IMR-90 (cell line): Measurements from ENCODE around the gene TMEM86B. TPM values are rescaled to one million over a fixed set of nuclear protein-coding genes. Genes with fewer than 3 reads are reported as not detected.

Experiments used
- ATAC-seq: fragments of 200-7000 bp; cut with Tn5 transposase; 2 replicates; pipeline ENCODE4 v1.9.1; 2020; ENCODE audit warnings: low read depth, mild to moderate bottlenecking, moderate library complexity
- BruUV-seq: library from RNA; stranded (reverse); fragments of 400-500 nt; replicated peaks from 2 replicates; lab custom pipeline; 2021; lab: Mats Ljungman, UMichigan
- CTCF ChIA-PET: fragments of 300-600 bp; formaldehyde crosslinking; extraction: SDS; loops from one replicate; lab custom pipeline; 2021; ENCODE audit warnings: antibody characterized with exemption; lab: Yijun Ruan, JAX
- POLR2A ChIA-PET: fragments of 300-600 bp; sonication (Branson Sonifier 250); formaldehyde crosslinking; loops from one replicate; lab custom pipeline; 2022; ENCODE audit warnings: antibody characterized with exemption; ENCODE audit not compliant: unreplicated experiment; lab: Charles Lee
- DNase-seq: peaks from one replicate; pipeline ENCODE4 v3.0.0; 2013
- H2AFZ ChIP-seq: replicated peaks from 2 replicates; pipeline ENCODE3; 2013; ENCODE audit warnings: low read length, mild to moderate bottlenecking; ENCODE audit not compliant: poor library complexity
- H2AK5ac ChIP-seq: 2 replicates; pipeline ENCODE4 v1.6.1; 2013; ENCODE audit warnings: low read depth, low read length, inconsistent platforms
- H2AK9ac ChIP-seq: replicated peaks from 2 replicates; pipeline ENCODE3; 2013; ENCODE audit warnings: mild to moderate bottlenecking, low read depth, low read length, moderate library complexity; ENCODE audit not compliant: poor library complexity
- H2BK120ac ChIP-seq: 2 replicates; pipeline ENCODE4 v1.6.1; 2013; ENCODE audit warnings: low read depth, low read length, inconsistent platforms
- H2BK15ac ChIP-seq: 3 replicates; pipeline ENCODE4 v1.6.1; 2013; ENCODE audit warnings: low read depth, low read length, inconsistent platforms
- H2BK20ac ChIP-seq: 2 replicates; pipeline ENCODE4 v1.6.1; 2013; ENCODE audit warnings: low read depth, mild to moderate bottlenecking, inconsistent platforms, low read length, moderate library complexity
- H2BK5ac ChIP-seq: 2 replicates; pipeline ENCODE4 v1.6.1; 2013; ENCODE audit warnings: mild to moderate bottlenecking, low read depth, low read length, inconsistent platforms; ENCODE audit not compliant: poor library complexity, severe bottlenecking
- H3K14ac ChIP-seq: replicated peaks from 2 replicates; pipeline ENCODE4 v1.6.1; 2013; ENCODE audit warnings: low read depth, low read length, inconsistent platforms
- H3K18ac ChIP-seq: 2 replicates; pipeline ENCODE4 v1.6.1; 2013; ENCODE audit warnings: low read depth, low read length, control low read depth
- H3K23ac ChIP-seq: 2 replicates; pipeline ENCODE4 v1.6.1; 2013; ENCODE audit warnings: low read depth, low read length, inconsistent platforms
- H3K27ac ChIP-seq: 2 replicates; pipeline ENCODE4 v1.5.1; 2013; ENCODE audit warnings: mild to moderate bottlenecking, control low read depth, low read length; ENCODE audit not compliant: insufficient read depth
- H3K27me3 ChIP-seq: 2 replicates; pipeline ENCODE4 v1.6.1; 2013; ENCODE audit warnings: low read length; ENCODE audit not compliant: control insufficient read depth, insufficient read depth
- H3K36me3 ChIP-seq: 2 replicates; pipeline ENCODE4 v1.6.1; 2013; ENCODE audit warnings: low read length, mixed read lengths; ENCODE audit not compliant: control insufficient read depth, insufficient read depth
- H3K4ac ChIP-seq: 2 replicates; pipeline ENCODE4 v1.6.1; 2013; ENCODE audit warnings: low read depth, low read length, inconsistent platforms
- H3K4me1 ChIP-seq: 2 replicates; pipeline ENCODE4 v1.6.1; 2013; ENCODE audit warnings: low read length, mixed read lengths; ENCODE audit not compliant: control insufficient read depth, insufficient read depth
- H3K4me2 ChIP-seq: 2 replicates; pipeline ENCODE4 v1.6.1; 2013; ENCODE audit warnings: low read depth, mild to moderate bottlenecking, control low read depth, low read length, moderate library complexity
- H3K4me3 ChIP-seq: 2 replicates; pipeline ENCODE4 v1.5.1; 2013; ENCODE audit warnings: low read depth, mild to moderate bottlenecking, control low read depth, low read length, moderate library complexity; ENCODE audit not compliant: insufficient read depth
- H3K56ac ChIP-seq: 2 replicates; pipeline ENCODE4 v1.6.1; 2013; ENCODE audit warnings: low read length, inconsistent platforms; ENCODE audit not compliant: insufficient read depth; ENCODE audit errors: extremely low read depth
- H3K79me1 ChIP-seq, 2 experiments: 2 replicates each; pipeline ENCODE4 v1.6.1; 2013; ENCODE audit warnings: low read length in 2 of 2, inconsistent platforms in 1 of 2, low read depth in 1 of 2
- H3K9ac ChIP-seq: 2 replicates; pipeline ENCODE4 v1.6.1; 2013; ENCODE audit warnings: low read depth, low read length, control low read depth
- H3K9me1 ChIP-seq: 2 replicates; pipeline ENCODE4 v1.6.1; 2013; ENCODE audit warnings: low read length, inconsistent platforms; ENCODE audit not compliant: insufficient read depth
- H3K9me3 ChIP-seq: 2 replicates; pipeline ENCODE4 v1.6.1; 2013; ENCODE audit warnings: low read length; ENCODE audit not compliant: control insufficient read depth, insufficient read depth
- H4K20me1 ChIP-seq: 2 replicates; pipeline ENCODE4 v1.6.1; 2013; ENCODE audit warnings: low read length, inconsistent platforms; ENCODE audit not compliant: insufficient read depth
- H4K5ac ChIP-seq: 2 replicates; pipeline ENCODE4 v1.6.1; 2013; ENCODE audit warnings: mild to moderate bottlenecking, low read depth, low read length, control low read depth
- H4K8ac ChIP-seq, 2 experiments: 2 replicates each; pipeline ENCODE4 v1.6.1; 2013; ENCODE audit warnings: low read depth in 2 of 2, low read length in 2 of 2, control low read depth in 1 of 2, inconsistent platforms in 1 of 2
- H4K91ac ChIP-seq: 2 replicates; pipeline ENCODE4 v1.6.1; 2013; ENCODE audit warnings: low read depth, low read length, inconsistent platforms; ENCODE audit not compliant: insufficient read depth
- BHLHE40 ChIP-seq: fragments of 150-350 bp; IDR thresholded peaks from 2 replicates; pipeline ENCODE4 v1.6.1; 2016; ENCODE audit warnings: mild to moderate bottlenecking, low read depth, low read length
- CEBPB ChIP-seq: IDR thresholded peaks from 2 replicates; pipeline ENCODE4 v1.6.1; 2012; ENCODE audit warnings: low read depth, low read length, improper control_type of control experiment
- CHD1 ChIP-seq: IDR thresholded peaks from 2 replicates; pipeline ENCODE4 v1.6.1; 2012; ENCODE audit warnings: low read depth, low read length, improper control_type of control experiment
- FOS ChIP-seq: fragments of 150-350 bp; IDR thresholded peaks from 2 replicates; pipeline ENCODE4 v1.6.1; 2016; ENCODE audit warnings: low read depth, low read length
- MAFK ChIP-seq: IDR thresholded peaks from 2 replicates; pipeline ENCODE4 v1.6.1; 2012; ENCODE audit warnings: low read depth, low read length, improper control_type of control experiment
- MAZ ChIP-seq: IDR thresholded peaks from 2 replicates; pipeline ENCODE4 v1.6.1; 2012; ENCODE audit warnings: low read depth, mild to moderate bottlenecking, low read length, improper control_type of control experiment, moderate library complexity, borderline replicate concordance
- MXI1 ChIP-seq: IDR thresholded peaks from 2 replicates; pipeline ENCODE4 v1.6.1; 2012; ENCODE audit warnings: low read depth, mild to moderate bottlenecking, low read length, moderate library complexity, borderline replicate concordance
- NFE2L2 ChIP-seq: fragments of 150-350 bp; IDR thresholded peaks from 2 replicates; pipeline ENCODE4 v1.6.1; 2016; ENCODE audit warnings: low read depth, mild to moderate bottlenecking, low read length
- POLR2A ChIP-seq: IDR thresholded peaks from 2 replicates; pipeline ENCODE4 v1.6.1; 2012; ENCODE audit warnings: mild to moderate bottlenecking, low read depth, low read length
- RAD21 ChIP-seq: IDR thresholded peaks from 2 replicates; pipeline ENCODE4 v1.6.1; 2012; ENCODE audit warnings: low read length, improper control_type of control experiment
- RCOR1 ChIP-seq: IDR thresholded peaks from 2 replicates; pipeline ENCODE4 v1.6.1; 2012; ENCODE audit warnings: mild to moderate bottlenecking, low read length, improper control_type of control experiment; ENCODE audit not compliant: insufficient replicate concordance
- RFX5 ChIP-seq: IDR thresholded peaks from 2 replicates; pipeline ENCODE4 v1.8.0; 2012; ENCODE audit warnings: low read depth, mild to moderate bottlenecking, low read length, moderate library complexity
- SMC3 ChIP-seq: fragments of 150-350 bp; IDR thresholded peaks from 2 replicates; pipeline ENCODE4 v1.6.1; 2016; ENCODE audit warnings: low read depth, mild to moderate bottlenecking, antibody characterized with exemption, low read length, moderate library complexity
- WGBS, 2 experiments: methylation state at CpG; one replicate each; pipeline versions ENCODE4 v1.1.5 to v1.1.7; 2013; ENCODE audit warnings: missing lambda C conversion rate in 2 of 2; ENCODE audit not compliant: insufficient read length in 1 of 2; ENCODE audit errors: extremely low coverage in 2 of 2; 5-methylcytosine and 5-hydroxymethylcytosine counted together
- dilution Hi-C: fragments of 300-500 bp; cut with HindIII; formaldehyde crosslinking; loops from one replicate; pipeline ENCODE4 v1.14.3; 2018; ENCODE audit warnings: low sequenced_read_pairs; ENCODE audit not compliant: unreplicated experiment
- in situ Hi-C: fragments of 300-500 bp; cut with MboI; formaldehyde crosslinking; loops from 3 replicates; pipeline ENCODE4 v1.14.3; 2019; ENCODE audit warnings: low sequenced_read_pairs, inconsistent platforms, mixed read lengths
- intact Hi-C: fragments of 100-400 bp; cut with micrococcal nuclease; formaldehyde crosslinking; loops from 2 replicates; pipeline ENCODE4 v1.10.0; 2022
- polyA plus RNA-seq, 3 experiments: library from polyadenylated mRNA; depleted of rRNA; stranded (reverse); fragments of >200 nt; gene quantifications; 2 replicates each; pipeline ENCODE4 v1.2.3, GENCODE V29; 2012; ENCODE audit warnings: low replicate concordance in 1 of 3
- total RNA-seq: library from RNA; depleted of rRNA; stranded (reverse); fragments of >200 nt; gene quantifications from 2 replicates; pipeline ENCODE4 v1.2.3, GENCODE V29; 2012
- TF ChIP-seq, protein P1 (sequence below): fragments of 150-350 bp; IDR thresholded peaks from 2 replicates; pipeline ENCODE4 v1.6.1; 2017; ENCODE audit warnings: mild to moderate bottlenecking, antibody characterized with exemption, low read length, low read depth
- TF ChIP-seq, protein P2 (sequence below): fragments of 150-350 bp; IDR thresholded peaks from 2 replicates; pipeline ENCODE4 v1.6.1; 2016; ENCODE audit warnings: low read depth, mild to moderate bottlenecking, low read length, moderate library complexity, borderline replicate concordance
- TF ChIP-seq, protein P3 (sequence below): conservative IDR thresholded peaks from 2 replicates; pipeline ENCODE4 v1.5.1; 2012; ENCODE audit warnings: mild to moderate bottlenecking, low read depth, low read length, improper control_type of control experiment

The TMEM86B gene
- total and polyA plus RNA-seq, 2 of the 4 experiments (the other 2 are of a cell fraction): 0.18 to 2.4 TPM

DNA sequence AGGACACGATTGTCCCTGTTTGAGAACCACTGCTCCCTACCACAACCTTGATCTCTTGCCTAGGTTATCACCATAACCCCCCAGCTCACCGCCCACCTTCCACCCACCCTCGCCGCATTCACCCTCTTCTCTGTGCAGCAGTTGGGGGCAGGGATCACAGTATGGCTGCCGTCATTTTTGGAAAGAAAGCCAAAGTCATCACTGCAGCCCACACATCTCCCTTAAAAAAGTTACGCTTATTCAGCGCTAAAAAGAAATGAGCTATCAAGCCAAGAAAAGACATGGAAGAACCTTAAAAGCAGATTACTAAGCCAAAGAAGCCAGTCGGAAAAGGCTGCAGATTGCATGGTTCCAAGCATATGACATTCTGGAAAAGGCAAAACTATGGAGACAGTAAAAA lies 40.7 kb upstream of the TMEM86B start:
- TF ChIP-seq, protein P1, sequence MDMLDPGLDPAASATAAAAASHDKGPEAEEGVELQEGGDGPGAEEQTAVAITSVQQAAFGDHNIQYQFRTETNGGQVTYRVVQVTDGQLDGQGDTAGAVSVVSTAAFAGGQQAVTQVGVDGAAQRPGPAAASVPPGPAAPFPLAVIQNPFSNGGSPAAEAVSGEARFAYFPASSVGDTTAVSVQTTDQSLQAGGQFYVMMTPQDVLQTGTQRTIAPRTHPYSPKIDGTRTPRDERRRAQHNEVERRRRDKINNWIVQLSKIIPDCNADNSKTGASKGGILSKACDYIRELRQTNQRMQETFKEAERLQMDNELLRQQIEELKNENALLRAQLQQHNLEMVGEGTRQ: no peak
- TF ChIP-seq MXI1 (no peak), BHLHE40 (no peak), POLR2A (no peak), NFE2L2 (no peak), MAZ (no peak), MAFK (no peak), FOS (no peak), CEBPB (no peak), RCOR1 (no peak), CHD1 (no peak), SMC3 (no peak), RFX5 (no peak), RAD21 (no peak)
- TF ChIP-seq, protein P2, sequence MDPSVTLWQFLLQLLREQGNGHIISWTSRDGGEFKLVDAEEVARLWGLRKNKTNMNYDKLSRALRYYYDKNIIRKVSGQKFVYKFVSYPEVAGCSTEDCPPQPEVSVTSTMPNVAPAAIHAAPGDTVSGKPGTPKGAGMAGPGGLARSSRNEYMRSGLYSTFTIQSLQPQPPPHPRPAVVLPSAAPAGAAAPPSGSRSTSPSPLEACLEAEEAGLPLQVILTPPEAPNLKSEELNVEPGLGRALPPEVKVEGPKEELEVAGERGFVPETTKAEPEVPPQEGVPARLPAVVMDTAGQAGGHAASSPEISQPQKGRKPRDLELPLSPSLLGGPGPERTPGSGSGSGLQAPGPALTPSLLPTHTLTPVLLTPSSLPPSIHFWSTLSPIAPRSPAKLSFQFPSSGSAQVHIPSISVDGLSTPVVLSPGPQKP: no peak
- TF ChIP-seq, protein P3, sequence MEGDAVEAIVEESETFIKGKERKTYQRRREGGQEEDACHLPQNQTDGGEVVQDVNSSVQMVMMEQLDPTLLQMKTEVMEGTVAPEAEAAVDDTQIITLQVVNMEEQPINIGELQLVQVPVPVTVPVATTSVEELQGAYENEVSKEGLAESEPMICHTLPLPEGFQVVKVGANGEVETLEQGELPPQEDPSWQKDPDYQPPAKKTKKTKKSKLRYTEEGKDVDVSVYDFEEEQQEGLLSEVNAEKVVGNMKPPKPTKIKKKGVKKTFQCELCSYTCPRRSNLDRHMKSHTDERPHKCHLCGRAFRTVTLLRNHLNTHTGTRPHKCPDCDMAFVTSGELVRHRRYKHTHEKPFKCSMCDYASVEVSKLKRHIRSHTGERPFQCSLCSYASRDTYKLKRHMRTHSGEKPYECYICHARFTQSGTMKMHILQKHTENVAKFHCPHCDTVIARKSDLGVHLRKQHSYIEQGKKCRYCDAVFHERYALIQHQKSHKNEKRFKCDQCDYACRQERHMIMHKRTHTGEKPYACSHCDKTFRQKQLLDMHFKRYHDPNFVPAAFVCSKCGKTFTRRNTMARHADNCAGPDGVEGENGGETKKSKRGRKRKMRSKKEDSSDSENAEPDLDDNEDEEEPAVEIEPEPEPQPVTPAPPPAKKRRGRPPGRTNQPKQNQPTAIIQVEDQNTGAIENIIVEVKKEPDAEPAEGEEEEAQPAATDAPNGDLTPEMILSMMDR: no peak
- ATAC-seq: no peak
- H3K56ac ChIP-seq: no peak overlapping the region
- dilution Hi-C loops (no loop called here), intact Hi-C loops (no loop called here), in situ Hi-C loops (no loop called here)
- no peak overlapping the region for H3K4ac ChIP-seq
- H2AK5ac ChIP-seq: no peak overlapping the region
- no peaks in the 10 kb centered on the region for H3K27me3 ChIP-seq
- no peaks in the 10 kb centered on the region for H3K9me3 ChIP-seq
- no peak overlapping the region for H2AK9ac ChIP-seq
- no peak overlapping the region for H3K9ac ChIP-seq
- 95% methylated on average over 8 of the region's 8 CpGs; no CpG with 5 or more reads in 1 of the 2 experiments for WGBS, 2 experiments
- H2AFZ ChIP-seq: no peak overlapping the region
- no peak overlapping the region for H3K27ac ChIP-seq
- H4K5ac ChIP-seq: no peak overlapping the region
- no peak overlapping the region for H3K23ac ChIP-seq
- no peak overlapping the region for H4K91ac ChIP-seq
- H3K36me3 ChIP-seq: peaks cover 28% of the 10 kb centered on the region
- H4K20me1 ChIP-seq: peaks cover 7% of the 10 kb centered on the region; the same call in 1 of the 2 replicates
- no peak overlapping the region for H3K4me2 ChIP-seq
- H3K14ac ChIP-seq: no peak overlapping the region
- H2BK20ac ChIP-seq: no peak overlapping the region
- no peak for DNase-seq
- H3K4me3 ChIP-seq: no peak overlapping the region
- peaks cover 5 to 30% of the 10 kb centered on the region in 2 experiments for H3K79me1 ChIP-seq
- H4K8ac ChIP-seq: no peak overlapping the region
- no TSS peak for BruUV-seq
- no peak overlapping the region for H2BK15ac ChIP-seq
- H3K9me1 ChIP-seq: peaks cover 9% of the 10 kb centered on the region; the same call in 1 of the 2 replicates
- ChIA-PET CTCF (no interaction called here), POLR2A (interaction anchor here (0.5 kb wide), 1 partner anchor 11 kb away, joined by 3 read pairs; no protein-coding TSS in a partner anchor)
- no peak overlapping the region for H2BK120ac ChIP-seq
- no peak overlapping the region for H2BK5ac ChIP-seq
- no peak overlapping the region for H3K18ac ChIP-seq
- no peaks in the 10 kb centered on the region for H3K4me1 ChIP-seq
